Measurements from ENCODE around the gene LRRC36.

The LRRC36 gene

GRCh38 chr16:67396159-67397035, 69.8 kb downstream of the LRRC36 start:
- intact Hi-C loops (cut with DNase I; ENCODE audit: low total_unique reads): no loop called here
- peak; percentile 73 to 76 for DNase-seq
- Histone ChIP-seq H3K9me3 (no peaks in the 10 kb centered on the region), H3K27ac (peak overlapping the region; percentile 30 to 46), H3K36me3 (peaks cover 0 to 10% (median 0%) of the 10 kb centered on the region in 3 donors), H3K4me1 (peaks cover 0 to 71% (median 41%) of the 10 kb centered on the region in 4 donors), H3K27me3 (peaks cover 0 to 80% of the 10 kb centered on the region in 2 donors), H3K4me3 (no peak overlapping the region)
- TF ChIP-seq CTCF (IDR thresholded peaks at IDR 0.05): no peak

GRCh38 chr16:67397036-67397801, 70.6 kb downstream of the LRRC36 start:
- Histone ChIP-seq H3K9me3 (no peaks in the 10 kb centered on the region), H3K4me3 (no peak overlapping the region), H3K36me3 (peaks cover 0 to 11% (median 0%) of the 10 kb centered on the region in 3 donors), H3K27me3 (peaks cover 0 to 72% of the 10 kb centered on the region in 2 donors), H3K27ac (peak overlapping the region; percentile 30 to 46), H3K4me1 (peaks cover 0 to 69% (median 41%) of the 10 kb centered on the region in 4 donors)
- intact Hi-C loops (cut with DNase I; ENCODE audit: low total_unique reads): no loop called here
- no peak for TF ChIP-seq CTCF (IDR thresholded peaks at IDR 0.05)
- DNase-seq: no peak

GRCh38 chr16:67397812-67398545, 71.4 kb downstream of the LRRC36 start:
- no peaks in the 10 kb centered on the region for H3K9me3 ChIP-seq
- intact Hi-C loops (cut with DNase I; ENCODE audit: low total_unique reads): no loop called here
- no peak overlapping the region for H3K4me3 ChIP-seq
- H3K27ac ChIP-seq: no peak overlapping the region
- DNase-seq: no peak
- H3K27me3 ChIP-seq: peaks cover 0 to 65% of the 10 kb centered on the region in 2 donors
- TF ChIP-seq CTCF (IDR thresholded peaks at IDR 0.05): no peak
- H3K36me3 ChIP-seq: peaks cover 0 to 11% (median 0%) of the 10 kb centered on the region in 3 donors
- H3K4me1 ChIP-seq: peaks cover 0 to 61% (median 37%) of the 10 kb centered on the region in 4 donors

- DNase-seq: no peak
- peaks cover 0 to 58% of the 10 kb centered on the region in 2 donors for H3K27me3 ChIP-seq
- H3K4me1 ChIP-seq: peaks cover 0 to 54% (median 30%) of the 10 kb centered on the region in 4 donors
- intact Hi-C loops (cut with DNase I; ENCODE audit: low total_unique reads): no loop called here
- TF ChIP-seq CTCF (IDR thresholded peaks at IDR 0.05): no peak
- no peaks in the 10 kb centered on the region for H3K9me3 ChIP-seq
- H3K4me3 ChIP-seq: no peak overlapping the region
- no peak overlapping the region for H3K27ac ChIP-seq
- H3K36me3 ChIP-seq: peaks cover 0 to 11% (median 0%) of the 10 kb centered on the region in 3 donors
Measured at GRCh38 chr16:67398546-67399217, 72.1 kb downstream of the LRRC36 start.
